ENCODE results near the gene GALNTL6. TPM values are rescaled to one million over a fixed set of nuclear protein-coding genes. Genes with fewer than 3 reads are reported as not detected.

The GALNTL6 gene
- total and polyA plus RNA-seq, 9 of the 15 experiments (the other 6 are each of a cell fraction or from before 2014, with no cell fraction given), result 0.18 to 0.50 (median 0.29) TPM

- TF ChIP-seq CREB5 (CRISPR knock-in tag; IDR thresholded peaks at IDR 0.05) (no peak), HDAC8 (tag; IDR thresholded peaks at IDR 0.05) (no peak), DIDO1 (tag; IDR thresholded peaks at IDR 0.05; ENCODE audit: low read depth) (no peak), SRSF9 (IDR thresholded peaks at IDR 0.05; ENCODE audit: borderline replicate concordance, low read depth, low read length) (no peak), ZNF778 (CRISPR knock-in tag; IDR thresholded peaks at IDR 0.05) (no peak)
Observed at GRCh38 chr4:171817026-171817425, 3.8 kb downstream of the GALNTL6 start (continued).

GRCh38 chr4:171834640-171835039, 21.4 kb downstream of the GALNTL6 start:
- BruUV-seq (replicated peaks), result no TSS peak
- H3K9me3 ChIP-seq (replicated peaks; ENCODE audit: control insufficient read depth, insufficient read depth, low read depth, low read length), result no peaks in the 10 kb centered on the region; the same call in 1 of the 2 replicates
- 0% methylated on average over 3 of the region's 3 CpGs for WGBS (ENCODE audit: insufficient coverage, low coverage, missing lambda C conversion rate)
- no peaks in the 10 kb centered on the region for H3K4me1 ChIP-seq (replicated peaks in 1 of 2; ENCODE audit: control insufficient read depth in 2 of 2, insufficient read depth in 2 of 2, low read length in 2 of 2)
- DNase-seq (ENCODE audit: extremely low read depth in 1 of 4, low spot score in 3 of 4), result no peak
- no peak for TF ChIP-seq MAFK (IDR thresholded peaks at IDR 0.05; ENCODE audit: low read length)
- TF ChIP-seq ZBTB17 (CRISPR knock-in tag; IDR thresholded peaks at IDR 0.05), result peak; percentile 96
- TF ChIP-seq ADNP (tag; IDR thresholded peaks at IDR 0.05), result no peak
- no peak for TF ChIP-seq SMAD3 (CRISPR knock-in tag; conservative IDR thresholded peaks at IDR 0.05)
- TF ChIP-seq KLF1 (tag; IDR thresholded peaks at IDR 0.05), result no peak
- intact Hi-C loops (cut with micrococcal nuclease) (no loop called here), in situ Hi-C loops (cut with MboI) (no loop called here)
- ATAC-seq, result 0 out of 3 replicates have a peak, but pooled peaks have one; percentile 39
- FAIRE-seq, result no peak
- H3K9me1 ChIP-seq (ENCODE audit: control insufficient read depth, insufficient read depth, low read length), result no peaks in the 10 kb centered on the region
- H2AFZ ChIP-seq (ENCODE audit: low read depth, low read length), result no peak overlapping the region
- no peak overlapping the region for H3K9ac ChIP-seq (ENCODE audit: insufficient read depth in 1 of 2, low read depth in 2 of 2, low read length in 2 of 2)
- H4K20me1 ChIP-seq (replicated peaks; ENCODE audit: control insufficient read depth, insufficient read depth, low read length), result no peaks in the 10 kb centered on the region
- ChIA-PET CTCF (ENCODE audit: low intra/inter-chr PET ratio) (no interaction called here), POLR2A (no interaction called here)
- H3K79me2 ChIP-seq (ENCODE audit: control insufficient read depth, insufficient read depth, low read length), result no peaks in the 10 kb centered on the region
- no peaks in the 10 kb centered on the region for H3K36me3 ChIP-seq (ENCODE audit: control insufficient read depth, insufficient read depth, low read length)
- no peaks in the 10 kb centered on the region for H3K27me3 ChIP-seq (ENCODE audit: control insufficient read depth in 2 of 2, insufficient read depth in 2 of 2, low read length in 2 of 2)
- no peak overlapping the region for H3K4me2 ChIP-seq (ENCODE audit: insufficient read depth, low read length)
- H3K27ac ChIP-seq (ENCODE audit: extremely low read depth, low read depth, low read length), result no peak overlapping the region
- no peak overlapping the region for H3K4me3 ChIP-seq

Measured in K562 (cell line).